DMS153 treated with DMSO at 0.1 percent for 48 hours (cell line): ENCODE results near the gene AFAP1.
A peak's percentile ranks its signal among the peaks of the same experiment; 100 is the strongest.

Experiments
- DNase-seq: peaks from one replicate; lab custom pipeline; 2025; ENCODE audit not compliant: unreplicated experiment; lab: John Stamatoyannopoulos, UW

AFAP1 gene

GRCh38 chr4:7939377-7940108, at the start of gene AFAP1:
AFAP1 (minus strand) TSS chr4:7939861; CDS start chr4:7872078, 67,783 bp downstream.
- no peak for DNase-seq

- no peak for DNase-seq
These were observed 48.8 kb upstream of the AFAP1 start for GRCh38 chr4:7988437-7988836.

GRCh38 chr4:7987148-7987989, 47.7 kb upstream of the AFAP1 start:
- DNase-seq: peak; percentile 28

- no peak for DNase-seq
These were observed 46.3 kb upstream of the AFAP1 start for GRCh38 chr4:7985891-7986441.

GRCh38 chr4:7985072-7985471, 45.4 kb upstream of the AFAP1 start:
- DNase-seq: no peak

- DNase-seq: no peak
These were observed 44.7 kb upstream of the AFAP1 start for GRCh38 chr4:7984286-7984925.

- DNase-seq: no peak
These were observed 43.6 kb upstream of the AFAP1 start for GRCh38 chr4:7983296-7983695.

GRCh38 chr4:7981738-7982394, 42.2 kb upstream of the AFAP1 start:
- DNase-seq: no peak

GRCh38 chr4:7980036-7980435, 40.4 kb upstream of the AFAP1 start:
- DNase-seq: no peak

GRCh38 chr4:7979652-7979968, 39.9 kb upstream of the AFAP1 start:
- DNase-seq: no peak

GRCh38 chr4:7978907-7979651, 39.4 kb upstream of the AFAP1 start:
- no peak for DNase-seq

- DNase-seq: no peak
These were observed 38.8 kb upstream of the AFAP1 start for GRCh38 chr4:7978489-7978888.

GRCh38 chr4:7976634-7977033, 37.0 kb upstream of the AFAP1 start:
- no peak for DNase-seq

GRCh38 chr4:7976025-7976424, 36.4 kb upstream of the AFAP1 start:
- no peak for DNase-seq

- no peak for DNase-seq
These were observed 34.8 kb upstream of the AFAP1 start for GRCh38 chr4:7974425-7974824.

- DNase-seq: no peak
These were observed 33.9 kb upstream of the AFAP1 start for GRCh38 chr4:7973545-7973981.

- DNase-seq: no peak
These were observed 32.3 kb upstream of the AFAP1 start for GRCh38 chr4:7971881-7972500.

GRCh38 chr4:7971159-7971631, 31.5 kb upstream of the AFAP1 start:
- no peak for DNase-seq

GRCh38 chr4:7970361-7970946, 30.8 kb upstream of the AFAP1 start:
- no peak for DNase-seq
